SK-N-MC (cell line): ENCODE results near the gene SP1.

ENCODE experiments used
- EZH2 ChIP-seq: fragments of 200-600 bp; sonication (generic); IDR thresholded peaks from one replicate; pipeline ENCODE4 v1.6.1; 2017; ENCODE audit warnings: antibody characterized with exemption
- FOXP2 ChIP-seq: optimal IDR thresholded peaks from 2 replicates; pipeline ENCODE3; 2011; ENCODE audit warnings: mild to moderate bottlenecking, moderate library complexity; ENCODE audit not compliant: insufficient read depth; ENCODE audit errors: extremely low read length, control extremely low read depth
- POLR2AphosphoS5 ChIP-seq: IDR thresholded peaks from 2 replicates; pipeline ENCODE4 v1.6.1; 2012; ENCODE audit warnings: mild to moderate bottlenecking, low read depth, low read length, borderline replicate concordance

- TF ChIP-seq EZH2 (no peak), POLR2AphosphoS5 (no peak), FOXP2 (no peak)
Observed at GRCh38 chr12:53347905-53348304, 32.1 kb upstream of the SP1 start.
